ES-I3 (cell line): ENCODE results near the gene DCX.

Source experiments
- H3K36me3 ChIP-seq: 2 replicates; pipeline ENCODE4 v1.6.1; 2013; ENCODE audit warnings: mild to moderate bottlenecking, low read length, control low read depth, moderate library complexity; ENCODE audit not compliant: insufficient read depth
- H3K4me1 ChIP-seq: 2 replicates; pipeline ENCODE4 v1.6.1; 2013; ENCODE audit warnings: mild to moderate bottlenecking, control low read depth, low read length; ENCODE audit not compliant: insufficient read depth
- H3K9ac ChIP-seq: 2 replicates; pipeline ENCODE4 v1.6.1; 2013; ENCODE audit warnings: low read depth, mild to moderate bottlenecking, low read length, moderate library complexity
- H3K9me3 ChIP-seq: 2 replicates; pipeline ENCODE4 v1.6.1; 2013; ENCODE audit warnings: mild to moderate bottlenecking, low read length, moderate library complexity; ENCODE audit not compliant: control insufficient read depth, insufficient read depth

The DCX gene

GRCh38 chrX:111259559-111259958 lies 152.4 kb downstream of the DCX start:
- Histone ChIP-seq H3K4me1 (peaks cover 11% of the 10 kb centered on the region), H3K36me3 (no peaks in the 10 kb centered on the region), H3K9ac (no peak overlapping the region), H3K9me3 (no peaks in the 10 kb centered on the region)

- Histone ChIP-seq H3K36me3 (no peaks in the 10 kb centered on the region), H3K9ac (no peak overlapping the region), H3K9me3 (no peaks in the 10 kb centered on the region; the same call in 1 of the 2 replicates), H3K4me1 (peaks cover 11% of the 10 kb centered on the region)
Observed at GRCh38 chrX:111257733-111258132, 154.3 kb downstream of the DCX start.

GRCh38 chrX:111254896-111255693 lies 156.9 kb downstream of the DCX start:
- H3K4me1 ChIP-seq: peaks cover 11% of the 10 kb centered on the region
- no peak overlapping the region for H3K9ac ChIP-seq
- no peaks in the 10 kb centered on the region for H3K36me3 ChIP-seq
- no peaks in the 10 kb centered on the region; the same call in 1 of the 2 replicates for H3K9me3 ChIP-seq

- Histone ChIP-seq H3K9ac (no peak overlapping the region), H3K36me3 (no peaks in the 10 kb centered on the region), H3K4me1 (no peaks in the 10 kb centered on the region), H3K9me3 (no peaks in the 10 kb centered on the region)
Observed at GRCh38 chrX:111244235-111244750, 167.7 kb downstream of the DCX start.
